Measurements from ENCODE around the gene WNT8A.

The WNT8A gene

DNA sequence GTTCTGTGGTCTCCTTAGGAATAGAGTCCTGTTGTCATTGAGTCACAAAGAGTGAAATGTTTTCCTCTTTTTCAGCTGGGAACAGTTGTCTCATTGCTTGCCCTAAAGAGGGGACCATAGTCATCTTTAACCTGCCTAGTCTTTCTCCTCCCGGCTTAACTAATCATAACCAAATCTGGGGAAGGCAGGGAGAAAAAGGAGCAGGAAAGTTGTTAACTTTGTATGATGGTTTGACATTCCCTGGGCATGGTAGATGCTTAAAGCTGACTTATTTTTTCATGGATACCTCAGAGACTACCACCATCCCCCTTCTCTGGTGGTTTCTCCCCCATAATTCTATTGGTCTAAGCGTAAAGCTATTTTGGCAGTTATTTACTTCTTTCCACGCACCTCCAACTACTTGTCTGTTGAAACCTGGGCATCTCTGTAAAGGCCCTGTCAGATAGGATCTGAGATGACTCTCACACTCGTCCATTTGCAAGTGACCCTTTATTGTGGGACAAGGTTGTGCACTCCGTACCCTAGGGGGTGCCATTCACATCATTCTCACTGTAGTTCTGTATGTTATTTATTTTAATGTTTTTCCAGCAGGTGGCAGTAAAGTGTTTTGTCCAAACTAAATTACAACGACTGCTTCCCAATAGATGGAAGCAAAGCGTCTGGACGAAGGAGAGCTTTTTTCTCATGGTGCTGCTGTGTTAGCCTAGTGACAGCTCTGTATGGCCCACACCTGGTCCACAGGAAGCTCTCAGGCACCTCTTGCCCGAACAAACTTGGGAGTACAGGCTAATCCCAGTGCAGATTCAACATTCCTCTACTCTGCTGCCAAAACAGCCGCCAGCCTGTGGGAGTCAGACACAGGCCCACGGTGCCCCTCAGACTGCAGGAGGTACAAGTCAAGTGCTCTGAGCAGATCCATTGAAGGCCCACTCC is 48.0 kb upstream of the WNT8A start (continued):
- peak; percentile 97 for TF ChIP-seq PRDM10 (tag by site-specific recombination; IDR thresholded peaks at IDR 0.05)
- 0 out of 2 replicates have a peak, but pooled peaks have one; percentile 40 for TF ChIP-seq ZXDB (tag by site-specific recombination; IDR thresholded peaks at IDR 0.05)
- TF ChIP-seq KLF9 (tag by site-specific recombination; IDR thresholded peaks at IDR 0.05; ENCODE audit: low read depth) = no peak
- no peak for TF ChIP-seq ZNF184 (tag by site-specific recombination; IDR thresholded peaks at IDR 0.05)
- TF ChIP-seq ZNF362 (tag by site-specific recombination; IDR thresholded peaks at IDR 0.05) = no peak
- 0 out of 2 replicates have a peak, but pooled peaks have one; percentile 35 for TF ChIP-seq PRDM1 (tag by site-specific recombination; IDR thresholded peaks at IDR 0.05)
- TF ChIP-seq, protein P1, sequence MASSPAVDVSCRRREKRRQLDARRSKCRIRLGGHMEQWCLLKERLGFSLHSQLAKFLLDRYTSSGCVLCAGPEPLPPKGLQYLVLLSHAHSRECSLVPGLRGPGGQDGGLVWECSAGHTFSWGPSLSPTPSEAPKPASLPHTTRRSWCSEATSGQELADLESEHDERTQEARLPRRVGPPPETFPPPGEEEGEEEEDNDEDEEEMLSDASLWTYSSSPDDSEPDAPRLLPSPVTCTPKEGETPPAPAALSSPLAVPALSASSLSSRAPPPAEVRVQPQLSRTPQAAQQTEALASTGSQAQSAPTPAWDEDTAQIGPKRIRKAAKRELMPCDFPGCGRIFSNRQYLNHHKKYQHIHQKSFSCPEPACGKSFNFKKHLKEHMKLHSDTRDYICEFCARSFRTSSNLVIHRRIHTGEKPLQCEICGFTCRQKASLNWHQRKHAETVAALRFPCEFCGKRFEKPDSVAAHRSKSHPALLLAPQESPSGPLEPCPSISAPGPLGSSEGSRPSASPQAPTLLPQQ (tag by site-specific recombination; IDR thresholded peaks at IDR 0.05) = peak; percentile 41; the same call in 1 of the 2 replicates
- TF ChIP-seq ZNF221 (tag by site-specific recombination; IDR thresholded peaks at IDR 0.05; ENCODE audit: borderline replicate concordance) = no peak
- 0 out of 2 replicates have a peak, but pooled peaks have one; percentile 6 for TF ChIP-seq ZFHX2 (tag by site-specific recombination; conservative IDR thresholded peaks at IDR 0.05)
- TF ChIP-seq ZNF18 (tag by site-specific recombination; IDR thresholded peaks at IDR 0.05) = no peak
- TF ChIP-seq SP7 (tag by site-specific recombination; IDR thresholded peaks at IDR 0.05) = 0 out of 2 replicates have a peak, but pooled peaks have one; percentile 32
- no peak for TF ChIP-seq ZNF473 (tag by site-specific recombination; IDR thresholded peaks at IDR 0.05)

DNA sequence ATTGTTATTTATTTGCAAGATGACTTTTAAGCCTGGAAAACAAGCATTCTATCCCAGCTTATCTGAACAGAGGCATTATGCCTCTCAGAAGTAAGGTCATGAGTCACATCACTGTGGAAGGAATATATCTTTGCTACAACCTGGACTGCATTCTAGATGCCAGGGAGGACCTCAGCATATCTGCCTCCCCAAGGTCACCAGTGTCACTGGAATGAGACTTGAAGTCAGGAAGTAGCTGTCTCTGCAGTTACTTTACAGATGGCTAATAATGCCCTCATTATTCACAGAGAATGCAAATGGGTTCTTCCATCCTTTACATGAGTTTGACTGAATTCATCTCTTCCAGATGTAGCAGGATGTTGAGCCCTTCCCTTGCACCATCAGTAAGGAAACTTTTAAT is 46.6 kb upstream of the WNT8A start:
- Histone ChIP-seq H3K4me3 (ENCODE audit: low read depth, low read length) (no peak overlapping the region), H3K4me1 (ENCODE audit: control insufficient read depth, insufficient read depth, low read length) (no peaks in the 10 kb centered on the region), H3K9me3 (ENCODE audit: control insufficient read depth, insufficient read depth, low read depth, low read length) (no peaks in the 10 kb centered on the region), H3K27ac (ENCODE audit: extremely low read depth, low read depth, low read length) (no peak overlapping the region), H3K36me3 (ENCODE audit: control insufficient read depth in 2 of 2, insufficient read depth in 1 of 2, low read length in 2 of 2) (no peaks in the 10 kb centered on the region)
- ChIA-PET CTCF (interaction anchor here (0.7 to 5.2 kb wide), 9 partner anchors 20 to 258 kb away, joined by 3 to 78 read pairs (median 12); no protein-coding TSS in a partner anchor), POLR2A (no interaction called here)
- TF ChIP-seq OVOL3 (tag by site-specific recombination; IDR thresholded peaks at IDR 0.05) = no peak
- TF ChIP-seq GFI1B (tag by site-specific recombination; IDR thresholded peaks at IDR 0.05) = no peak
- TF ChIP-seq ZBTB26 (tag by site-specific recombination; optimal IDR thresholded peaks at IDR 0.05) = no peak
- TF ChIP-seq ZFHX2 (tag by site-specific recombination; conservative IDR thresholded peaks at IDR 0.05) = no peak
- TF ChIP-seq, protein P2, sequence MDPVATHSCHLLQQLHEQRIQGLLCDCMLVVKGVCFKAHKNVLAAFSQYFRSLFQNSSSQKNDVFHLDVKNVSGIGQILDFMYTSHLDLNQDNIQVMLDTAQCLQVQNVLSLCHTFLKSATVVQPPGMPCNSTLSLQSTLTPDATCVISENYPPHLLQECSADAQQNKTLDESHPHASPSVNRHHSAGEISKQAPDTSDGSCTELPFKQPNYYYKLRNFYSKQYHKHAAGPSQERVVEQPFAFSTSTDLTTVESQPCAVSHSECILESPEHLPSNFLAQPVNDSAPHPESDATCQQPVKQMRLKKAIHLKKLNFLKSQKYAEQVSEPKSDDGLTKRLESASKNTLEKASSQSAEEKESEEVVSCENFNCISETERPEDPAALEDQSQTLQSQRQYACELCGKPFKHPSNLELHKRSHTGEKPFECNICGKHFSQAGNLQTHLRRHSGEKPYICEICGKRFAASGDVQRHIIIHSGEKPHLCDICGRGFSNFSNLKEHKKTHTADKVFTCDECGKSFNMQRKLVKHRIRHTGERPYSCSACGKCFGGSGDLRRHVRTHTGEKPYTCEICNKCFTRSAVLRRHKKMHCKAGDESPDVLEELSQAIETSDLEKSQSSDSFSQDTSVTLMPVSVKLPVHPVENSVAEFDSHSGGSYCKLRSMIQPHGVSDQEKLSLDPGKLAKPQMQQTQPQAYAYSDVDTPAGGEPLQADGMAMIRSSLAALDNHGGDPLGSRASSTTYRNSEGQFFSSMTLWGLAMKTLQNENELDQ (tag by site-specific recombination; IDR thresholded peaks at IDR 0.05; ENCODE audit: low read depth) = no peak
- TF ChIP-seq ZXDB (tag by site-specific recombination; IDR thresholded peaks at IDR 0.05) = no peak
- TF ChIP-seq, protein P3, sequence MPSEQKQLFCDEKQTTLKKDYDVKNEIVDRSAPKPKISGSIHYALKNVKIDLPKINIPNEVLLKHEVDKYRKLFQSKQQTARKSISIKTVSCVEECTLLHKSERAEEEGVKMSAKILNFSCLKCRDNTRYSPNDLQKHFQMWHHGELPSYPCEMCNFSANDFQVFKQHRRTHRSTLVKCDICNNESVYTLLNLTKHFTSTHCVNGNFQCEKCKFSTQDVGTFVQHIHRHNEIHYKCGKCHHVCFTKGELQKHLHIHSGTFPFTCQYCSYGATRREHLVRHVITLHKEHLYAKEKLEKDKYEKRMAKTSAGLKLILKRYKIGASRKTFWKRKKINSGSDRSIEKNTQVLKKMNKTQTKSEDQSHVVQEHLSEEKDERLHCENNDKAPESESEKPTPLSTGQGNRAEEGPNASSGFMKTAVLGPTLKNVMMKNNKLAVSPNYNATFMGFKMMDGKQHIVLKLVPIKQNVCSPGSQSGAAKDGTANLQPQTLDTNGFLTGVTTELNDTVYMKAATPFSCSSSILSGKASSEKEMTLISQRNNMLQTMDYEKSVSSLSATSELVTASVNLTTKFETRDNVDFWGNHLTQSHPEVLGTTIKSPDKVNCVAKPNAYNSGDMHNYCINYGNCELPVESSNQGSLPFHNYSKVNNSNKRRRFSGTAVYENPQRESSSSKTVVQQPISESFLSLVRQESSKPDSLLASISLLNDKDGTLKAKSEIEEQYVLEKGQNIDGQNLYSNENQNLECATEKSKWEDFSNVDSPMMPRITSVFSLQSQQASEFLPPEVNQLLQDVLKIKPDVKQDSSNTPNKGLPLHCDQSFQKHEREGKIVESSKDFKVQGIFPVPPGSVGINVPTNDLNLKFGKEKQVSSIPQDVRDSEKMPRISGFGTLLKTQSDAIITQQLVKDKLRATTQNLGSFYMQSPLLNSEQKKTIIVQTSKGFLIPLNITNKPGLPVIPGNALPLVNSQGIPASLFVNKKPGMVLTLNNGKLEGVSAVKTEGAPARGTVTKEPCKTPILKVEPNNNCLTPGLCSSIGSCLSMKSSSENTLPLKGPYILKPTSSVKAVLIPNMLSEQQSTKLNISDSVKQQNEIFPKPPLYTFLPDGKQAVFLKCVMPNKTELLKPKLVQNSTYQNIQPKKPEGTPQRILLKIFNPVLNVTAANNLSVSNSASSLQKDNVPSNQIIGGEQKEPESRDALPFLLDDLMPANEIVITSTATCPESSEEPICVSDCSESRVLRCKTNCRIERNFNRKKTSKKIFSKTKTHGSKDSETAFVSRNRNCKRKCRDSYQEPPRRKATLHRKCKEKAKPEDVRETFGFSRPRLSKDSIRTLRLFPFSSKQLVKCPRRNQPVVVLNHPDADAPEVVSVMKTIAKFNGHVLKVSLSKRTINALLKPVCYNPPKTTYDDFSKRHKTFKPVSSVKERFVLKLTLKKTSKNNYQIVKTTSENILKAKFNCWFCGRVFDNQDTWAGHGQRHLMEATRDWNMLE (tag by site-specific recombination; conservative IDR thresholded peaks at IDR 0.05; ENCODE audit: low read depth) = no peak
